NOMO-1 (cell line): ENCODE measurements around the gene STK25.

Source experiments
- DNase-seq, 2 experiments: peaks; one replicate each; lab custom pipeline; 2025; ENCODE audit not compliant: unreplicated experiment in 2 of 2; lab: John Stamatoyannopoulos, UW

STK25 gene

DNA sequence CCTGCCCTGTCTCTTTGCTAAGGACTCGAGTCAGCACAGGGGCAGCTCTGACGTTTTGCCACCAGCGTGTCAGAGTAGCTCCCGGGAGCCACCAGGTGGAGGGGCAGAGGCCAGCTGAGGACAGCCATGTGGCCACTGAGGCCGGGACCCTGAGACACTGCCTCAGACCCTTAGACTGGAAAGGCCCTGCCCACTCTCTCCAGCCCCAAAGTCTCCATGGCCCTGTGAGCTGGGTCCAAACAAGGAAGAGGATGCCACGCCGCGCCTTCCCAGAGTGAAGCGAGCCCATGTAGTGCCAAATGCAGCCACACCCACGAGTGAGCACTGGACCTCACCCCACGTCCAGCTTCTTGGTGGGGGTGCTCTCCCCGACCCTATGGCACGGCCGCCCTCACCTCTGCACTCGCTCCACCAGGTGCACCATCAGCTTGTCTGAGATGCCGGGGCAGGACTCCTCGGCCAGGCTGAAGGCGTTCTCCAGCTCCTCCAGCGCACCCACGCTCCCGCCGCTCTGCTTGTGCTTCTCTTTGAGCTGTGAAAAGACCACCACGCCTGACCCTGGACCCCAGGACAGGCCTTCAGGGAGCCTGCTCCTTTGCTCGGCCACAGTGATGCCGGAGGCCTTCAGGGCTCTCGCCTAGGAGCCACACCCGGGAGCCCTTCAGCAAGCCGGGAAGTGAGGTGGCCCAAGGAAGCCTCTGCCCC, 12.2 kb downstream of the STK25 start:
- no peak for DNase-seq

DNA sequence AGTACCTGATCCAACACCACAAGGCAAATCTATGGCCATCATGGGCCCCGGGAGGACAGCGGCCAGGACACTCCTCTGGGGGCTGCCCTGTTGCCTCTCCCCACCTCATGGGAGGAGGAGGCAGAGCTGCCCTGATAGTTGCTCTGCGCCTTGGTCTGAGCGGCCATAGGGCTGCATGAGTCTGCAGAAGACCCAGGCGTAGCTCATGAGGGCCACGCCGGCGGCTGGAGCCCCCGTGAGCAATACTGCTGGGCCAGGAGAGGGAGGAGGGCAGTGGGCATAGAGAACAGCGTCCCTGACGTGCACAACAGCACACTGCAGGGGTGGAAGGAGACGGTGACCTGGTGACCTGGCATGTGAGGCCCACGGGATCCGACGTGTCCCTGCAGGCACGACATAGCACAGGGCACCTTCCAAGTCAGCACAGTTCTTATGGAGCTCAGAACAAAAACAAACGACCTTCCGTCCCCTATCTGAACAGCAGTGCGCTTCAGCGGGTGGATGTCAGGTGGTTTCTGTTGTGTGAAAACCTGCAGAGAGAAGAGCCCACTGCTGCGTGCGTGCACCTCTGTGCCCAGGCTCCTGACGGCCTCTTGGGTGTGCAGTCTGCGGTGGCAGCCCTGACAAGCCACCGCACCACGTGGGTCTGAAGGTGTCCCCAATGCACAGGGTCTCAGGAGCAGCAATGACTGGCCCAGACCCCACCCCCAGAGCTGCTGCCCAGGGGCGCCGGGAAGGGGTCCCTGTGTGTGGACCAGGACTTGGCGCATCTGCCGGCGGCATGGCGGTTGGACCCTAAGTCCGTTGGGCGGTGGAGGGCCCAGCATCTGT, 13.0 kb downstream of the STK25 start:
- DNase-seq = no peak

DNA sequence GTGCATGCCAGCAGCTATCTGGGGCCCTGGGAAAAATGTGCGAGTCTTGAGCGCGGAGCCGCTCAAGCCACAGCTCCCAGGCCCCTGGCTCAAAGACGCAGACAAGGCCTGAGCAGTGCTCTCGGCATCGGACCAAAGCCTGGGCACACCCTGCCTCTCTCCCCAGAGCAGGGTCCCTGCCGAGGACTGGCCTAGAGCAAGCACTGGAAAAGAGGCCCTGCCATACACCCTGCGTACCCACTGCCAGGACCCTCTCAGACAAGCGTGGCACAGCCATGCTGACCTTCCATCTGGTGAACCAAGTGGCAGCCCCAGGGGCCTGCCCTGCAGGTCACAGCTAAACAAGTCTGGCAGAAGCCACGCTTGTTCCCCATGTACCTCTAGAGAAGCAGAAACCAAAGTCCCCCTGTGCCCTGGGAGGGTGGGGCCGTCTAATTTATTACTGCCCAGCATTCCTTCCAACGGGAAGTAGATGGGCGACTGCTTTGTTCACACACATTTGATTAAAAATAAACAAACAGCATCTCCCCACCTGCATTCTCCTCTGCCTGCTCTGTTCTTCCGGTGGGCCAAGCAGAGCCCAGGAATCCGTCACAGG, 14.0 kb downstream of the STK25 start:
- DNase-seq = no peak

DNA sequence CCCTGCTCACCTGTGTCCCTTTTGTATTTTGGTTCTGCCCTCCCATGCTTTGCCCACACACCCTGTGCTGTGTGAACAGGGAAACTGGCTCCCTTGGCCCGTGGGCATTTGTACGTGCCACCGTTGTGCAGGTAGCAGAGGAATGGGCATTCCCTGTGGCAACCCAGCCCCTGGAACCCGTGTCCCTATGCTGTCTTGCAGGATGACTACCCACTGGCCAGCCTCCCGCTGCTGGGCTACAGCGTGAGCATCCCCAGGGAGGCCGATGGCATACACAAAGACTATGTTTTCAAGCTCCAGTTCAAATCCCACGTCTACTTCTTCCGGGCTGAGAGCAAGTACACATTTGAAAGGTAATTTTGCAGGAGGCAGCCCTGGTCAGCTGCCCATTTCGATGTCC, 15.3 kb downstream of the STK25 start:
- no peak for DNase-seq

DNA sequence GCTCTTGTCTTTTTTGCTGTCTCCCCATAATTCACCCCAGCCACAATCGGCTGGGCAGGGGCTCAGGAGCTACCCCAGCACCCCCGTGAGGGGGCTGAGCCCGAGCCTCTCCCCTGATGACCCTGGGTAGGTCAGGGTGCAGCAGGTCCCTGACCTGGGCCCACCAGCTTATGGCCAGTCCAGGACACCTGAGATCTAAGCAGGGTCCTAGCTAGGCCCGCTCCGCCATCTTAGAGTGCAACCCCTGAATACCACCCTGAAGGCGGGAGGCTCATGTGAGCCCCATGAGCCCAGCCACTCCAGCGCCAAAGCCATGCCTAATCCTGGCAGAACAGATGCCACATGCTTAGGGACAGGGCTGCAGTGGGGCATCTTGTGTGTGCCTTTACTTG, 16.2 kb downstream of the STK25 start:
- no peak for DNase-seq

DNA sequence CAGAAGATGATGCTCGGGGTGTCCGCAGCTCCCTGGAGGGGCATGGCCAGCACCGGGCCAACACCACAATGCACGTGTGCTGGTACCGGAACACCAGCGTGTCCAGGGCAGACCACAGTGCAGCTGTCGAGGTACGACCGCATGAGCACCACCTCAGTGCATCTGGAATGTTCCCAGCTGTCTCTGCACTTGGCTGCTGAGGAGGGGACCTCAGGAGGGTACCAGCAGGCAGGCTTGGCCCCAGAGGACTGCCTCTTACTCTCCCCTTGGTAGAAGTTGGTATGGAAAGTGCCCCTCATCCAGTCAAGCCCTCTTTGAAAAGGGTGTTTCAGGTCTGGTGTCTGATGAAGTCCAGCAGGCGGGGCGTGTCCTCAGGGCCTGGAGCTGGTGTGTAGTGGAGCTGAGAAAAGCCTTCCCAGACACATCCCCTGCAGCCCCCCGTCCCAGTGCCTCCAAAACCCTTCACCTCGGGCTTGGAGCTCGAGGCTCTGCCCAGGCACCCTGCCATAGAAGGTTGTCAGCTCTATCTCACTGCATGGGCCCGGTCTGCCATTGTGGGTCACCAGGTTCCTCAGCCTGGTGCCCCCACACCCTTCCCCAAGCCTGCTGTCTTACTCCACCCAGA, 16.7 kb downstream of the STK25 start:
- no peak for DNase-seq

DNA sequence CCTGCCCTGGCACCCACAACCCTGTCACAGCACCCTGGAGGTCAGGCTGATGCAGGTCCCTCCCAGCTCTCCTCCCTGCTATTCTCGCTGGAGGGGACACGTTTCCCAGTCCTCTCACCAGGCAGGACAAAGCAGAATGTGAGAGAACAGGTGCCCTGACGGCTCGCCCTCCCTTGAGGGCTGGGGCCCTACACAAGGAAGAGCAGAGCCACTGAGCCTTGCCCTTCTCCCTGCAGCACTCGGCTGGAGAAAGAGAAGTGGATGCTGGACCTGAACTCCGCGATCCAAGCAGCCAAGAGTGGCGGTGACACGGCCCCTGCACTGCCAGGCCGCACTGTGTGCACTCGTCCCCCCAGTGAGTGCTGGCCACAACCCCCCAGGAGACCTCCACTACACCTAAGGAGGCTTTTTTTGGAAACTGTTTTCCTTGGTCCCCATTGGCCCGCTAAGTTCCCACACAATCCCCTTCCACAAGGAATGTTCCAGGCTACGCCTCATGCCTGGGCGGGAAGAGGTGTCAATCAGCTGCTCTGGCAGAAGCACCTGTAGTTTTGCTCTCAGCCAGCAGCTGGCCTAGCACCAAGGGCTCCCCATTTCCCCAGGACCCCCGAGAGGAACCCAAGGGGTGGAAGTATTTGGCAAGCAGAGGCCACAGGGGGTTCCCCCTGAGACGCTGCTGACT, 17.4 kb downstream of the STK25 start:
- no peak for DNase-seq

DNA sequence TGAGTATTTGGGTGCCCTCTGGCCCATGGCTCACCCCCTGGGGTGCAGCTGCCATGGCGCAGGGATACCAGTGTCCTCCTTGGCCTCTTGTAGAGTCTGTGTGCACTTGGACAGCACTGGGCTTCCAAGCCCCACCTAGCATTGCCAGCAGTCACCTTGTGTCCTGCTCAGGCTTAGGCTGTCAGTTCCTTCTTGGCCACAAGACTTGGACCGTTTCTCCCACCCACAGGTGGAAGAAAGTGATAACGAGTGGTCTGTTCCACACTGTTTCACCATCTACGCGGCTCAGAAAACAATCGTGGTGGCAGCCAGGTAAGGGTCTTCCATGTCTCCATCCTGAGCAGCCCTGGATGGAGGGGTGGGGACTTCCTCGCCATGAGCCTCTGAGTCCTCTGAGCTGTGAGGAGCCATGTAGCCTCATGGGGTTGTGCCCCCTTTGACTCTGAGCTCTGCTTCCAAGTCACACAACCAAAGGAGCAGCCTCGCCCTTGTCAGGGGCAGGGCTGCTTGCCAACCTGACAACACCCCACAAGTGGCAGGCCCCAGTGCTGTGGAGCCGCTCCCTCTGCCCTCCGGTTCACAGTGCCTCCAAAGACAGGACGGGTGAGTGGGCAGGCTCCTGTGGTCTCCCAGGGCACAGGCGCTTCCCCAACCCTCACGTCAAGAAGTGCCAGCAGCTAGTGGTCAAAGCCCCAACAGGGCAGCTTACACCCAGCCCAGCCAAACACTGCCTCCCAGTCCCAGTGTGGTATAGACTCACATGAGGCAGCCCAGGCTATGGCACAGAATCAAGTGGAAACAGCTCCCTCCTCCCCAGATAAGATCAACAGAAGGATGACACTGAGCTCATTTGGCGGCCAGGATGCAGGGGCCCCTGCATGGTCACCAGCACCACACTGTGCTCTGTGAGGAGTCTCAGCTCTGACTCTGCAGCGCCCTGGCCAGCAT, 18.4 kb downstream of the STK25 start:
- DNase-seq = no peak

DNA sequence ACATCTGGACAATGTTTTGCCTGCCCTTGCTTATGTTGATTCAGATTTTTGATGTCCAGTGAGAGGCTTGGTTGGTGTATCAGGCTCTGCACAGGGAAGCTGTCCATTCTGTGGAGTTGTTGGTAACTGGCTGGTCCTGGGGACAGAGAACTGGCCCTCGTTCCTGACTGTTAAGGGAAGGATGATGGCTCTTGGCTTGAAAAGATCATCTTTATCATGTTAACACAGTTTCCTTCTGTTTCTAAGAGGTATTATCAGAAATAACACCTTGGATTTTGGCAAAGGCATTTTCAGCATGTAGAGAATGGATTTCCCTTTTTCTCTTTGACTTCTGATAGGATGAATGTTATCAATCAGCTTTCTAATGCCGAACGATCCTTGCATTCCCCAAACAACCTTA, 19.3 kb downstream of the STK25 start:
- no peak for DNase-seq

DNA sequence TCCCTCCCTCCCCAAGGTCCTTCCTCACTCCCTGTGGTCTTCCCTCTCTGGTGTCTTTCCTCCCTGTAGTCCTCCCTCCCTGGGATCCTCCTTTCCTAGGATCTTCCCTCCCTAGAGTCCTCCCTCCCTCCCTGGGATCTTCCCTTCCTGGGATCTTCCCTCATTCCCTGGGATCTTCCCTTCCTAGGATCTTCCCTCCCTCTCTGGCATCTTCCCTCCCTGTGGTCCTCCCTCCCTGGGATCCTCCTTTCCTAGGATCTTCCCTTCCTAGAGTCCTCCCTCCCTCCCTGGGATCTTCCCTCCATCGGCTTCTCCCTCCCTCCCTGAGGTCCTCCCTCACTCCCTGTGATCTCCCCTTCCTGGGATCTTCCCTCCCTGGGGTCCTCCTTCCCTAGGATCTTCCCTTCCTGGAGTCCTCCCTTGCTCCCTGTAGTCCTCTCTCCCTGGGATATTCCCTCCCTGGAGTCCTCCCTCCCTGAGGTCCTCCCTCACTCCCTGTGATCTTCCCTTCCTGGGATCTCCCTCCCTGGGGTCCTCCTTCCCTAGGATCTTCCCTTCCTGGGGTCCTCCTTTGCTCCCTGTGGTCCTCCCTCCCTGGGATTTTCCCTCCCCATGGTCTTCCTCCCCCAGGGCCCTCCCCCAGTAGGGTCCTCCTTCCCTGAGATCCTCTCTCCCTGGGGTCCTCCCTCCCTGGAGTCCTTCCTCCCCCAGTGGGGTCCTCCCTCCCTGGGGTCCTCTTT, 23.0 kb downstream of the STK25 start:
- DNase-seq = no peak

DNA sequence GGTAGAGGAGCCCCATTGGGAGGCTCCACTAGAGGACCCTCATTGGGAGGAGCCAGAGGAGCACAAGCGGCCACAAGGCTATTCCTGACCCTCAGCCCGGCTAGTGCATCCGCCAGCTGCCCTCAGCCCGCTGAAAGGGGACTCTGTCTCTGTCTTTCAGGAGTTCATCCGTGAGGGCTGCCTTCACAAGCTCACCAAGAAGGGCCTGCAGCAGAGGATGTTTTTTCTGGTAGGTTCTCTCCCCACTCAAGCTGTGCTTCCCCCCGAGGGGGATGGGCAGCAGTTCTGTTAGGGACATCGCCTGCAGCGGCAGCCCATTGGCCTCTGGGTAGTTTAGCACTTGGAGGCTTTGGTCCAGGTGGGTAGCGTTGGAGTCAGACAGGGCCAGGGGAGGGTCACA, 25.1 kb downstream of the STK25 start:
- no peak for DNase-seq

DNA sequence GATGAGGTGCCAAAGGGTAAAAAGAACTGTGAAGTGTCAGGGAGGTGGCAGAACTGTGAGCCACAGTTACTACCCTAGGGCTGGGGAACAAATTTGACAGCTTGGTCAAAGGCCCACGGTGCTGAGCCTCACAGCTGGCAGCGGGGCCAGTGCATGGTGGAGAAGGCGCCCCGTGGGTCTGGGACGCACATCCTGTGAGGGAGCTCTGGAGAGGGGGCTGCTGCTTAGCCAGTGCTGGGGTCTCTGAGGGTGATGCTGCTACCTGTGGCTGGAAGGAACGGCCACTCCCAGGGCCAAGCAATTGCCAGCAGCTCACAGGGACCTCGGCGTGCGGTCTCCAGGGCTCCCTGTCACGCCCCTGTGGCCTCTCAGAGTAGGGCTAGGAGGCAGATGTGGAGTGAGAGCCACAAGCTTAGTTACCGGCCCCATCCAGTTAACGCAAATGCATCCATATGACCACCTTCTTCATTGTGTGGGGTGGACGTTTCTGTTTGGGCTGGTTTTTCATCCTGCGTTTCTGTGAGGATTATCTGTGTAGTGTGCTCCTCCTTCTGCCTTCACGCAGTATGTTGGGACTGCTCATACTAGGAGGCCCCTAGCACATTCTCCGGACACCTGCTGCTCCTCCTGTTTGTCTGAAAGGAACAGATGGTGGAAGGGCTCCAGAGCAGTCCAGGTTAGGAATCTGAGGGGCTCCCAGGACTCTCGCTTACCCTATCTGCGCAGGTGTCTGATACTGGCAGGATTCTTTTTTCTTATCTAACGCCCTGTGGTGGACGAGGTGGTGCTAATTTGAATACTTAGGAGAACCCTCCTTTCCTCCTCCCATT, 26.0 kb downstream of the STK25 start:
- DNase-seq = no peak

DNA sequence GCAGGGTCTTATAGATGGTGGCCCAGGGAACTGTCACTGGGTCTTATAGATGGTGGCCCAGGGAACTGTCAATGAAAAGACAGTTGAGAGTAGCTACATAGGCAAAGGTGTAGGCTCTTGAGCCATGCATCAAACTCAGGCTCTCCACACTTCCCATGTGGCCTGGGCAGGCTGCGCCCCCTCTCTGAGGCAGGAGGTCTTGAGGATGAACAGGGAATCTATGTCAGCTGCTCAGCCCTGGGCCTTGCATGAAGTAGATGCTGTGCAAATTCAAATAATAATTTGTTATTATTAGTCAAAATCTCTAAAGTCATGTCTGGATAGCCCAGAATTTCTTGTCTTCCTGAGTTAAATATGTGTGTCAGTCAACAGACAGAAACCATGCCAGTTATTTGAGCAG, 26.7 kb downstream of the STK25 start:
- DNase-seq = no peak

DNA sequence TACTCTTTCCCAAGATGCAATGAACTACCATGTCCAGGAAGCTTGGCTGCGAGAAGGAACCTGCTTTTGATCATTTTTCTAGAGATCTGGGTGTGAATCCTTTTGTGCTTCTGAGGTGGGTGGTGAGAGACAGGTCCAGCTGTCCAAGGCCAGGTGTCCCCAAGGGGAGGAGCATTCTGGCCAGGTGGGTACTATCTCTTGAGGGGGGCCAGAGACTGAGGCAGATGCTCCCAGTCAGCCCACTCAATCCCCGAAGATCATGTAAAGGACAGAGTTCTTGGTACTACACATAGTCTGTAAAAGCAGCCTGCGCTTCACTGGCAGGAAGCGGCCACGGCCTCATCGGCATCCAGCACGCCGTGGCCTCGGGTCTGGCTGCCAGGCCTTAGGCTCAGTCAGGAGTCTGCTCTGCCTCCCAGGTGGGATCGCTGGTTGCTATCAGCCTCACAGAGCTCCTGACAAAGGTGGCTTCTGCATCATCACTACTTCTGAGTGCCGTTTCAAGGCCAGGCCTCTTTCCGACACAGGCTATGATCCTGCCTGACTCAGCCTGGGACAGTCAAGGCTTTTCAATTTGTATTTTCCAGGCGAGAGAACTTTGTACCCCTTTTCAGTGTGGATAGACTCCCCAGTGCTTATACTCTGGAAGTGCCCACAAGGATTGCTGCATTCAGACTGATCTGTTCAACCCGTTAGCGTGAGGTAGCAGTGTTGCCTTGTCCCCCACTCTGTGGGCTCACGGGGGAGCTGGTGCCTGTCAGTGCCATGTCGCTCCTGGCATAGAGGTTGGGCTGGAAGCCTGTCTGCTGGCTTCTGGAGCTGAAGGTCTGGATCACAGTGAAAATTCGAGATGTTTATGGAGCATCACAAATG, 29.1 kb downstream of the STK25 start:
- no peak for DNase-seq

DNA sequence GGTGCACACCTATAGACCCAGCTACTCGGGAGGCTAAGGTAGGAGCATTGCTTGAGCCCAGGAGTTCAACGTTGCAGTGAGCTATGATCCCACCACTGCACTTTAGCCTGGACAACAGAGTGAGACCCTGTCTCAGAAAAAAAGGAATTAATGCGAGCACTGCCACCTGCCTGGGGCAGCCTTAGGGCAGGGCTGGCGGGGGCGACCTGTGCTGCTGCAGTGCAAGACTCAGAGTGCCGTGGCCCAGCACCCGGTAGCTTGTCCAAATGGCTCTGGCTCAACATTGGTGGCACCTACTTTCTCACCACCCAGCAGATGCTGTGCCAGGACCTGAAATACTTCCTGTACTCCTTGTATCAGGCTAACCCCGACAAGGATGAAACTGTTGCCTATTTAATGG, 30.2 kb downstream of the STK25 start:
- DNase-seq = no peak

DNA sequence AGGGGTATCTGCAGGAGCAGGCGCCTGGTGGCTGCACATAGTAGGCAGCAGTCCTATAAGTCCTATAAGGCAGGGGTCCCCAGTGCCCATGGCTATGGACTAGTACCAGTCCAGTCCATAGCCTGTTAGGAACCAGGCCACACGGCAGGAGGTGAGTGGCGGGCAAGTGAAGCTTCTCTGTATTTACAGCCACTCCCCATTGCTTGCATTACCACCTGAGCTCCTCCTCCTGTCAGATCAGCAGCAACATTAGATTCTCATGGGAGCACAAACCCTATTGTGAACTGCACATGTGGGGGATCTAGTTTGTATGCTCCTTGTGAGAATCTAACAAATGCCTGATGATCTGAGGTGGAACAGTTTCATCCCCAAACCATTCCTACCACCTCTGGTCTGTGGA, 33.1 kb downstream of the STK25 start:
- no peak for DNase-seq

DNA sequence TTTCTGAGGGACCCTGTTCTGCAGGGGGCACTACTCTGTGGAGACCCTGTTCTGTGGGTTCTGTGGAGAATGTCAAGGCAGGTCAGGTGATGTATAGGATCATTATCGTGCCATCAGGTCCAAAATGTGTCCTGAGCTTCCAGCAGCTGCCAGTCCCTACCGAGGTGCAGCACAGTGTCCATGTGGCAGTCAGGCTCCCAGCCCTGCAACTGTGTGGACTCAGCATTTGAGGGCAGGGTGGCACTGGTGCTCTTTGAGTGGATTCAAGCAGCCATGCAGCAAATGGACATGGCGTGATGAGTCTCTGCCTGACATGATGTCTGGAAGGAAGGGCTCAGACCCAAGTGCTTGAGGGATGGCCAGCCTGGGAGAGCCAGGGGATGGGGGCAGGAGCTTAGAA, 35.0 kb downstream of the STK25 start:
- DNase-seq = no peak
